Activated naive CD8-positive, alpha-beta T cell (primary cell): ENCODE results near the gene SYT5.
"Not testable (repeated sequence)": the region's sequence is repeated elsewhere in the genome, so short reads cannot be mapped to it uniquely, and the experiment has no call there.

ENCODE experiments used
- H3K27ac Mint-ChIP-seq: one replicate; pipeline ENCODE4 v1.8.0; 2021; ENCODE audit warnings: mixed read lengths
- H3K27me3 Mint-ChIP-seq: one replicate; pipeline ENCODE4 v1.8.0; 2021; ENCODE audit warnings: mixed read lengths
- H3K36me3 Mint-ChIP-seq: one replicate; pipeline ENCODE4 v1.8.0; 2021; ENCODE audit warnings: mixed read lengths
- H3K4me1 Mint-ChIP-seq: one replicate; pipeline ENCODE4 v1.8.0; 2021; ENCODE audit warnings: low read depth, mixed read lengths
- H3K4me3 Mint-ChIP-seq: one replicate; pipeline ENCODE4 v1.8.0; 2021; ENCODE audit warnings: mild to moderate bottlenecking, mixed read lengths
- H3K9me3 Mint-ChIP-seq: one replicate; pipeline ENCODE4 v1.8.0; 2021; ENCODE audit warnings: low read depth, mixed read lengths

The SYT5 gene

DNA sequence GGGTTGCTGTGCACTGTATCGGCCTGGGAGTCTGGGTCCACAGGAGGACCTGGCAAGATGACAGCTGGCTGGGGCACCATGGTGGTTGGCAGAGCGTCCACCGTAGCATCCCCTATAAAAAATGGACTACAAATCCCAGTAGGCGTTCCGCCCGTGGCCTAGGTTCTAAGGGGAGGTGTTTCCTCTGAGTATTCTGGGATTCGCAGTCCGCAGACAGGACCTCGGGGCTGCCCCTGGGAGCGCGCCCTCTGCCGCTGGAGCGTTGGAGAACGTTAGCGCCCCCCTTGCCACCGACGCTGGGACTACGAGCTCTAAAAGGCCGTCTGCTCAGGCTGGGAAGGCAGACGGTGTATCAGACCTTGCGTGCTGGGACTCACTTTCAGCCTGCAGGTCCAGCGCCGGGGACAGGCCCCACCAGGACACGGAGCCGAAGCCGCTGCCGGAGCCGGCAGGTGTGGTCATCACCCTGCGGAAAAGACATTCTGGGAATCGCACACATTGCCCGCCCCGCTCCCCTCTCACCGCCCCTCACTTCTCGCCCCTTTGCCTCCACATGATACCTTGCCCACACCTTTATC lies 14.0 kb downstream of the SYT5 start:
- Mint-ChIP-seq H3K27me3 (peaks cover 36% of the 10 kb centered on the region), H3K27ac (no peak overlapping the region), H3K4me1 (peaks cover 11% of the 10 kb centered on the region), H3K9me3 (no peaks in the 10 kb centered on the region), H3K4me3 (peak overlapping the region; percentile 85), H3K36me3 (no peaks in the 10 kb centered on the region)

GRCh38 chr19:55161571-55162322 lies 18.3 kb downstream of the SYT5 start:
- no peak overlapping the region for H3K27ac Mint-ChIP-seq
- peaks cover 11% of the 10 kb centered on the region for H3K4me1 Mint-ChIP-seq
- no peaks in the 10 kb centered on the region for H3K9me3 Mint-ChIP-seq
- peaks cover 22% of the 10 kb centered on the region for H3K27me3 Mint-ChIP-seq
- H3K36me3 Mint-ChIP-seq, result no peaks in the 10 kb centered on the region
- no peak overlapping the region for H3K4me3 Mint-ChIP-seq

DNA sequence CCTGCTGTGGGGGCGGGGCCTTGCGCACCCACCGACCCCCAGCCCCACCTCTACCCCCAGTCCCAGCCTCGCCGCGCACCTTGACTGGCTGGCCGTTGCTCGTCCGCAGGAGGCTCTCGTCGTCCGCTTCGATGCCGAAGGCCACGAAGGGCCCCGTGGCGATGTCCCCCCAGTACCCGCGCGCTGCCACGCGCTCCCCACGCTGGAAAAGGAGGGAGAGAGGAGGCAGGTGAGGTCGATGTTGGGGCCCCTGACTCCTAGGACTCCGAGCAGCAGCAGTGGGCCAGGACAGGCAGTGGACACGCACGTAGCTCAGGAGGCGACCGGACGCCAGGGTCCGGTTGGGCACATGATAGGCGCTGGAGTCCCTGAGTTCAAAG lies 19.1 kb downstream of the SYT5 start:
- H3K36me3 Mint-ChIP-seq, result no peaks in the 10 kb centered on the region
- H3K4me3 Mint-ChIP-seq, result no peak overlapping the region
- H3K9me3 Mint-ChIP-seq, result no peaks in the 10 kb centered on the region
- peaks cover 10% of the 10 kb centered on the region for H3K4me1 Mint-ChIP-seq
- no peak overlapping the region for H3K27ac Mint-ChIP-seq
- peaks cover 17% of the 10 kb centered on the region for H3K27me3 Mint-ChIP-seq

DNA sequence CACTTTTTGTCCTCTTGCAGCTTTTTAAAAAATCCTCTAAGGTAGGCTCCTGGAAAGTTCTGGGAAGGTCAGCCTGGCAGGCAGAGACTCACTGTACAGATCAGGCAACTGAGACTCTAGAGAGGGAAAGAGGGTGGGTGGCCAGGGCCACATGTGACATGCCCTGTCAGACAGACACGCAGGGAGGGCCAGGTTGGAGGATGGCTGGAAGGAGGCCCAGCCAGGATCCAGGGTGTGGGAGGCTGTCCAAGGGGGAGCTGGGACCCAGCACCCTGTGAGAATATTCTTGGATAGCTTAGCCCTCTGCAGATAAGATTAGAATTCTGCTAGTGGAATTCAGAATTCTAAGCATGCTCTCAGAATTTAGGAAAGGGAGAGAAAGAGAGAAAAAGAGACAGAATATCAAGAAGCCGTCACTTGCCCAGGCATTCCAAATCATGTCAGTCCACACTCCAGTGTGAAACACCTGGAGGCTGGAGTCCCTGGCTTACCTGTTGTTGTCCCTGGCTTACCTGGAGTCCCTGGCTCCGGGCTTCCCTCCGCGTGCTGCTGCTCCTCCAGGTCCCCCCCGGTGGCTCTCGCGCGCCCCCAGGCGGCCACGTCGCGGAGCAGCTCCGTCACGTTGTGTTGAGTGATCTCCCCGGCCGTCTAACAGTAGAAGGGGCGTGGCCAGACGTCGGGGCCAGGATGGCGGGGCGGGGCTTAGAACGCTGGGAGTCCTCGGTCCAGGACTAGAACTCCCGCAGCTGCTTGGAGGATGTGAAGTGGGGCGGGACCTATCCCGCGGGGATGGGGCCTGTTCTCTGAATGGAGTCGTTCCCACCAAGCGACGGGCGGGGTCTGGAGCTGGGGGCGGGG lies 19.7 kb downstream of the SYT5 start:
- H3K9me3 Mint-ChIP-seq, result no peaks in the 10 kb centered on the region
- H3K4me1 Mint-ChIP-seq, result peaks cover 10% of the 10 kb centered on the region
- H3K36me3 Mint-ChIP-seq, result no peaks in the 10 kb centered on the region
- peak overlapping the region; percentile 53 for H3K4me3 Mint-ChIP-seq
- peaks cover 13% of the 10 kb centered on the region for H3K27me3 Mint-ChIP-seq
- H3K27ac Mint-ChIP-seq, result no peak overlapping the region

- Mint-ChIP-seq H3K27me3 (peaks cover 16% of the 10 kb centered on the region), H3K9me3 (no peaks in the 10 kb centered on the region), H3K4me3 (no peak overlapping the region), H3K36me3 (no peaks in the 10 kb centered on the region), H3K27ac (no peak overlapping the region), H3K4me1 (peaks cover 16% of the 10 kb centered on the region)
Observed at GRCh38 chr19:55158848-55159749, 21.0 kb downstream of the SYT5 start.

- H3K27ac Mint-ChIP-seq, result no peak overlapping the region
- peaks cover 11% of the 10 kb centered on the region for H3K27me3 Mint-ChIP-seq
- peaks cover 20% of the 10 kb centered on the region for H3K4me1 Mint-ChIP-seq
- no peaks in the 10 kb centered on the region for H3K36me3 Mint-ChIP-seq
- H3K9me3 Mint-ChIP-seq, result no peaks in the 10 kb centered on the region
- no peak overlapping the region for H3K4me3 Mint-ChIP-seq
Observed at GRCh38 chr19:55158423-55158822, 21.7 kb downstream of the SYT5 start.

DNA sequence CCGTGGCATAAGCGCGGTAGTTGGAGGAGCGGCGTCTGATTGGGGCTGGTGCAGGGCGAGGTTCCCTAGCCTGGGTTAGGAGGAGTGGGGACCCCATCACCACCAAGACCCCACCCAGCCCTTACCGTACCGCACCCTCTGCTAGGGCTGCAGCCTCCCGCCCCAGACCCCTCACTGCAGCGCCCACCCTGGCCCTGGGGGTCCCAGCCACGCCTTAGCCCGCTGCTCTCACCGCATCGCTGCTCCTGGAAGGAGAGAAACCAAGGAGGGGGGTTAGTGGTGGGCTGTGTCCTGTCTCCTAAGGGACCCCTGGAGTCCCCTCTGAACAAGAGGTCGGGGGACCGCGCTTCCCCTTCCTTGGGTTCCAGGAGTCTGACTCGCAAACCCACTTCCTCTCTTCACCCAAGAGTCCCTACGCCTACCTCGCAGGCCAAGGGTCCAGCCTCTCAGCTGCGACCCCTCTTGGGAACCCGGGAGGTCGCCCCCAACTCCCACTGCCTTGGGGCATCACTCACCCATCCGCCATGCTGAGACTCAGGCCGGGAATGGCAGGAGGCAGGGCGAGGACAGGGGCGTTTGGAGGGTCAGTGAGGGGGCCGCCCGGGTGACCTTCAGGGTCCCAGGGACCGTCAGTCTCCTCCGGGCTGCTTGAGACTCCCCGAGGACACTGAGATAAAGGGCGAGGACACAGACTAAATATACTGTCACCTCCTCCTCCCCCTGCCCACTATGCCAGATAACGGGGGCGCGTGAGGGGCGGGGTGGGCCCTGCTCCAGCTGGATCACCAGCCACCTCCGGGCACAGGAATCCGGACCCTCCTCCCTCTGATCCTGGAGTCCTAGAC lies 22.8 kb downstream of the SYT5 start, which contains the start of gene TNNI3:
Gene TNNI3, minus strand, starts transcription at position 669 of the 845 bp plus-strand sequence. Its CDS starts 143 bp downstream, at position 526.
- Mint-ChIP-seq H3K4me1 (peaks cover 21% of the 10 kb centered on the region), H3K36me3 (no peaks in the 10 kb centered on the region), H3K4me3 (no peak within 1 kb of the TSS), H3K27me3 (peaks cover 10% of the 10 kb centered on the region), H3K27ac (no peak within 1 kb of the TSS), H3K9me3 (peaks cover under 1% of the 10 kb centered on the region)

DNA sequence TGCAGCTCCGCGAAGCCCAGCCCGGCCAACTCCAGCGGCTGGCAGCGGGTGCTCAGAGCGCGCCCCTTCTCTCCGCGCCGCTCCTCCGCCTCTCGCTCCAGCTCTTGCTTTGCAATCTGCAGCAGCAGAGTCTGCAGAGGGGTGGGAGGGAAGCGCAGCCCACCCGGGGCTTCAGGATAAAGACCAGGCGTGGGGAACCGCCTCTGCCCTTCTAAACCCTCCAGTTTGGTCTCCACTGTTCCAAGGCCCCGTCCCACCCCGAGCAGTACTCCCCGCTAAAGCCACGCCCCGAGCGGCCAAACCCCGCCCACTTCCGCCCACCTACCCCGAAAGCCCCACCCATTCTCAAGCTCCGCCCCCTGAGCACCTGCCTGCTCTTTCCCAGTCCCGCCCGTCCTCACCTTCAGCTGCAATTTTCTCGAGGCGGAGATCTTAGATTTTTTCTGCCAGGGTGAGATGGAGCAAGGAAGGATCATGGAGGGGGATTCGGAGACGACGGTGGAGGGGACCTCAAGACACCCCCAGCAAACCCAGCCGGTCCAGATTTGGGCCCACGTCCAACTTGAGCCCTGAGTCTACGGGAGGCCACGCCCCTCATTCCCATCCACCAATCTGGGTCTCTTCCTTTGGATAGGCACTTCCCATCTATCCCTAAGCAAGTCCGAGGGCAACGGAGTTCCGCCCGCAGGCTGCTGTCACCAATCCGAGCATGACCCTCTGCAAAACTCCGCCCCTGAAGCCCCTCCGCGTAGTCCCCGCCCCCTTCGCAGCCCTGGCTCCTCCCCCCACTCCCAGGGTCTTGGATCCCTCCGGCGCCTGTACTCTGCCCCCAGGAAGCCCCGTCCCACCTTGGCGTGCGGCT lies 23.7 kb downstream of the SYT5 start:
- H3K4me3 Mint-ChIP-seq, result peak overlapping the region; percentile 17
- H3K27ac Mint-ChIP-seq, result no peak overlapping the region
- no peaks in the 10 kb centered on the region for H3K36me3 Mint-ChIP-seq
- H3K27me3 Mint-ChIP-seq, result peaks cover 10% of the 10 kb centered on the region
- H3K4me1 Mint-ChIP-seq, result peaks cover 28% of the 10 kb centered on the region
- peaks cover 6% of the 10 kb centered on the region for H3K9me3 Mint-ChIP-seq

GRCh38 chr19:55155784-55156183 lies 24.3 kb downstream of the SYT5 start:
- H3K36me3 Mint-ChIP-seq, H3K9me3 Mint-ChIP-seq, H3K27ac Mint-ChIP-seq, H3K27me3 Mint-ChIP-seq: not testable (repeated sequence)
- H3K4me3 Mint-ChIP-seq, result peak overlapping the region; percentile 17
- H3K4me1 Mint-ChIP-seq, result peaks cover 29% of the 10 kb centered on the region

DNA sequence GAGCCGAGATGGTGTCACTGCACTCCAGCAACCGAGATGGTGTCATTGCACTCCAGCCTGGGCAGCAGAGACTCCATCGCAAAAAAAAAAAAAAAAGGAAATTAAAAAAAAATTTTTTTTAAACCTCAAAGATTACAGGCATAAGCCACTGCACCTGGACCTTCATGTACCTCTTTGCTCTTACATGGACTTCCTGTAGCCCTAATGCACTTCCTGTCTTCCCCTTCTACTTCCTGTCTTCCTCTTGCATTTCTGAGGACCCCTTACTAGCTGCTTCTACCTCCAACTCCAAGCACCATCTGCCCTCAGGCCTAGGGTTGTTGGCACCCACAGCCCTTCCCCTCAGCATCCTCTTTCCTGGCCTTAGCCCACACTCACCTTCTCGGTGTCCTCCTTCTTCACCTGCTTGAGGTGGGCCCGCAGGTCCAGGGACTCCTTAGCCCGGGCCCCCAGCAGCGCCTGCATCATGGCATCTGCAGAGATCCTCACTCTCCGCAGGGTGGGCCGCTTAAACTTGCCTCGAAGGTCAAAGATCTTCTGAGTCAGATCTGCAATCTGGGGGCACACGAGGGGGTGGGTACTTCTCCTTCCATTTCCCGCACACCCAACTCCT lies 26.3 kb downstream of the SYT5 start:
- peaks cover 13% of the 10 kb centered on the region for H3K27me3 Mint-ChIP-seq
- H3K9me3 Mint-ChIP-seq, result peaks cover 6% of the 10 kb centered on the region
- H3K36me3 Mint-ChIP-seq, result no peaks in the 10 kb centered on the region
- peaks cover 25% of the 10 kb centered on the region for H3K4me1 Mint-ChIP-seq
- peak overlapping the region; percentile 41 for H3K4me3 Mint-ChIP-seq
- H3K27ac Mint-ChIP-seq, result no peak overlapping the region

- Mint-ChIP-seq H3K9me3 (peaks cover 6% of the 10 kb centered on the region), H3K27me3 (peaks cover 17% of the 10 kb centered on the region), H3K4me3 (peak overlapping the region; percentile 11), H3K27ac (peak overlapping the region; percentile 82), H3K36me3 (no peaks in the 10 kb centered on the region), H3K4me1 (peaks cover 25% of the 10 kb centered on the region)
Observed at GRCh38 chr19:55152017-55152416, 28.1 kb downstream of the SYT5 start.

- Mint-ChIP-seq H3K27ac (no peak within 1 kb of the TSS), H3K27me3 (peaks cover 24% of the 10 kb centered on the region), H3K4me1 (peaks cover 19% of the 10 kb centered on the region), H3K4me3 (no peak within 1 kb of the TSS), H3K36me3 (peaks cover 4% of the 10 kb centered on the region), H3K9me3 (peaks cover 6% of the 10 kb centered on the region)
Observed at GRCh38 chr19:55149078-55150003, 30.7 kb downstream of the SYT5 start, which contains the start of gene TNNT1. TSS of gene TNNT1 (minus strand) at chr19:55149206. CDS start at chr19:55147157, 2,049 bp downstream.
